Erythroblast (primary cell): ENCODE results near the gene PRLR.
"Not testable (repeated sequence)": the region's sequence is repeated elsewhere in the genome, so short reads cannot be mapped to it uniquely, and the experiment has no call there.

Source experiments
- DNase-seq, 2 experiments: peaks; one replicate each; lab custom pipeline; 2025; lab: John Stamatoyannopoulos, UW
- GATA1 ChIP-seq: IDR thresholded peaks from 2 replicates; pipeline ENCODE4 v1.6.1; 2011; ENCODE audit warnings: low read depth, mild to moderate bottlenecking, control low read depth, low read length, moderate library complexity
- POLR2A ChIP-seq: IDR thresholded peaks from 2 replicates; pipeline ENCODE4 v1.6.1; 2011; ENCODE audit warnings: mild to moderate bottlenecking, low read length

PRLR gene

GRCh38 chr5:35041261-35041660 lies 189.0 kb downstream of the PRLR start:
- DNase-seq, result no peak
- TF ChIP-seq POLR2A (no peak), GATA1 (no peak)

DNA sequence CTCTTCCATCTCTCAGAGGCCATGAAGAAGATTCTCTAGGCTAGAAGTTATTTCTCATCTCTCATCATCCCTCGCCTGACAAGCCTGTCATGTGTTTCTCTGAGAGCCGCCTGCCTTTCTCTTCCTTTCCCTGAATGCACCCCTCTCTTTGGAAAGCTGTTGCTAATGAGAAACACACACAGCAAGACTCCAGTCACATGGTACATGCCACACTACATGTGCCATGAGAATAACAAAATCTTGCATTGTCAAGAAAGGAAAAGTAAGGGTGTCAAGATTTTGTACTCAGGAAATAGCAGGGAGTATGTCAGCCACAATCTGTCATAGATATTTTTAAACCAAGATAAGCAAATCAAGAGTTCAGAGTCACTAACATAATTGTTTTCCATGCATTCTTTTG lies 191.4 kb downstream of the PRLR start:
- TF ChIP-seq GATA1 (no peak), POLR2A (no peak)
- DNase-seq, result no peak

GRCh38 chr5:35036536-35036935 lies 193.8 kb downstream of the PRLR start:
- TF ChIP-seq GATA1 (no peak), POLR2A (no peak)
- no peak for DNase-seq

- not testable (repeated sequence) for DNase-seq
Measured at GRCh38 chr5:35035929-35036328, 194.4 kb downstream of the PRLR start.

GRCh38 chr5:35035271-35035670 lies 195.0 kb downstream of the PRLR start:
- TF ChIP-seq POLR2A, result no peak
- no peak for TF ChIP-seq GATA1
- no peak for DNase-seq

DNA sequence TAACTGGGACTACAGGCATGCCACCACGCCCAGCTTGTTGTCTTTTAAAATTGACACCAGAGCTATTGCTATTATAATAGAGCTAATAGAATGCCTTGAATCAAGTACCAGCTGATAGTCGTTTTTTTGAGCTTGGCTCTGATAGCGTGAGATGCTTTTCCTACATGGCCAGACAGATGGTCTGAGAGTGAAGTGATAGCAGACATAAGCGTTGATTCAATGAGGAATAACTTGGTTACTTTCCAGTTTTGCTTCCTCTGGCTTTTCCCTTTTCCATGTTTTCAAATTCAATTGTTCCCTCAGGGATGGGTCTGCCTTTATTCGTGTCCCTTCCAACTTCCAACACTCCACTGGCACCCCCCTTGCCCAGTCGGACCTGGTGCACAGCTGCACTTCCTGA lies 197.9 kb downstream of the PRLR start:
- TF ChIP-seq GATA1 (no peak), POLR2A (no peak)
- no peak for DNase-seq

- no peak for TF ChIP-seq POLR2A
- no peak for TF ChIP-seq GATA1
Measured at GRCh38 chr5:35031276-35031675, 199.0 kb downstream of the PRLR start.

DNA sequence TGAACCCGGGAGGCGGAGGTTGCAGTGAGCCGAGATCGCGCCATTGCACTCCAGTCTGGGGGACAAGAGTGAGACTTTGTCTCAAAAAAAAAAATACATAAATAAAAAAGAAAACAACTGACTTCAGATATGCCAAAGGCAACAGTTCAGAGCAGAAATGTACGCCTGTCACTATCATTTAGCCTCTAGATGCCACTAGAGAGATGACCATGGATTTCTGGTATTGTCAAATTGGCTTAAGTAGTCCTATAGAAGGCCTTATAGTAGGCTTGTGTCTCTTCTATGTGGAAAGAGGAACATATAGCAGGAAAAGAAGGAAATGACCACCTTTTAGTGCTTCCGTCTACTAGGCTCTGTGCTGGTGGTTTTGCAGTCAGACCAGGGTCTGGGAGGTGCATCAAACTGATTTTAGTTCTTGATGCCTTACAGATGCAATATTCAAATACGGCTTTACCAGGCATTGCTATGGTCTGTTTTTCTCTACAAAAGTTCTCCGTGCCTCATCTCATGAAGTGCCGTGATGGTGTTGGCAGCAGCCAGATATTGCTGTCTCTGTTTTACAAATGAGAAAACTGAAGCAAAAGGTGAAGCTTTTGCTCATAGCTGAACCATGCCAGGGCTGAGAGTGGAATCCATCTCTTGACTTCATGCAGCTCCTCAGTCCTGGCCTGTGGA lies 199.7 kb downstream of the PRLR start:
- TF ChIP-seq POLR2A (no peak), GATA1 (no peak)
- DNase-seq, result no peak

More at GRCh38 chr5:35031276-35031675, 199.0 kb downstream of the PRLR start:
- DNase-seq, result no peak

GRCh38 chr5:35029333-35029732 lies 201.0 kb downstream of the PRLR start:
- no peak for DNase-seq
- TF ChIP-seq GATA1, result no peak
- TF ChIP-seq POLR2A, result no peak

DNA sequence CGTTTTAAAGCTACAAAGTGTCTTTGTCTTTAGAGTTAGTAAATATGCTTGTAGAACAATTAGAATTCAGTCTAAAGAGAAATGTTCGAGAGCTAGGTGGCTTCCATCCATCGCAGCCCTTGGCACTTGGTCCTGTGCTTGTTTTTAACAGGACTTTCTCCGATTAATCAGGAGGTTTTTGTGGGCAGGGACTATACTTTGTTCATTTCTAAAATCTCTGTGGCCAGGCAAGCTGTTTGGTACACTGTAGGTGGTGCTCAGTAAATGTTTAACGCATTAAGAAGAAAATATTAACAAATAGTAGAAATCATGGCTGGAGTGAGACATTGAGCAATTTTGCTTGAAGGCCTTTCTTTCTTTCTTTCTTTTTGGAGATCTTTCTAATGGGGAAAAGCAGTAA lies 203.3 kb downstream of the PRLR start:
- DNase-seq, result no peak
- TF ChIP-seq GATA1 (no peak), POLR2A (no peak)

DNA sequence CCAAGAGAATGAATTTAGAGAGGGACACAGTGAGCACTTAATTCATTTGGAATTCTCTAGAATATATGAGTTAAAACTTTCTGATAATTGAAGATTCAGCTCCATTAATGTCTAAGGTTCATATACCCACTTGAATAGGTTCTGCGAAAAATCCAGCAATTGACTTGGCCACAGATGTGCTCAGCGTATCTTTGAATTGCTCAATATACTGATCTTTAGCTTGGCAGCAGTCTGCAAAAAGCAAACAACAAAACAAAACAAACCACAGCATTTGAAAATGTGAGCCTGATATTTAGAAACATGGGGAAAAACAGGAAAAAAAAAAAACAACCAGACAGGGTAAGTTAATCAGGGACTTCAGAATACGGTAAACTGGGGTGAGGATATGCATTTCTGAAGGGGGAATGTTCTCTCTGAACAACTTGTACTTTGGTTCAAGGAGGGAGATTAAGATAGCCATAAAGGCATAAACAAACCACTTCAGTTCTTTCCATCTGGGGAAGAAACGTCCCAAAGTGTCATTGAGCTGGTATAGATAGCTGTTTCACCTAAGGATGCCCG lies 203.9 kb downstream of the PRLR start:
- no peak for DNase-seq
- no peak for TF ChIP-seq POLR2A
- TF ChIP-seq GATA1, result no peak

- no peak for TF ChIP-seq POLR2A
- no peak for TF ChIP-seq GATA1
Measured at GRCh38 chr5:35024911-35025510, 205.3 kb downstream of the PRLR start.

GRCh38 chr5:35023391-35024178 lies 206.7 kb downstream of the PRLR start:
- no peak for TF ChIP-seq POLR2A
- TF ChIP-seq GATA1, result no peak
- no peak for DNase-seq

More at GRCh38 chr5:35024911-35025510, 205.3 kb downstream of the PRLR start:
- DNase-seq, result no peak
